A549 (cell line): ENCODE measurements around the gene TMEM144.

Source experiments
- CBX8 ChIP-seq: fragments of 200-600 bp; sonication (generic); IDR thresholded peaks from 2 replicates; pipeline ENCODE4 v1.6.1; 2016
- EP300 ChIP-seq, 2 experiments: fragments of >200 bp; sonication (Bioruptor Twin); formaldehyde crosslinking; IDR thresholded peaks; 2 replicates in 1 of 2; 3 replicates in 1 of 2; pipeline ENCODE4 v1.6.1; 2016 to 2017
- MAX ChIP-seq: IDR thresholded peaks from 2 replicates; pipeline ENCODE4 v1.6.1; 2012
- RAD21 ChIP-seq, 2 experiments: fragments of >200 bp in 1 of 2; sonication (Bioruptor Twin) in 1 of 2; formaldehyde crosslinking in 1 of 2; IDR thresholded peaks in 1 of 2; conservative IDR thresholded peaks in 1 of 2; 2 replicates in 1 of 2; 3 replicates in 1 of 2; pipeline ENCODE4 v1.6.1; 2012 to 2018; ENCODE audit warnings: inconsistent platforms in 1 of 2
- TF ChIP-seq, protein P1 (sequence below): fragments of 200-600 bp; sonication (generic); IDR thresholded peaks from 2 replicates; pipeline ENCODE4 v1.6.1; 2016; ENCODE audit warnings: antibody characterized with exemption, mild to moderate bottlenecking, moderate library complexity
- TF ChIP-seq, protein P2 (sequence below): fragments of 450-650 bp; IDR thresholded peaks from 2 replicates; pipeline ENCODE4 v1.6.1; 2014; ENCODE audit warnings: antibody characterized with exemption

DNA sequence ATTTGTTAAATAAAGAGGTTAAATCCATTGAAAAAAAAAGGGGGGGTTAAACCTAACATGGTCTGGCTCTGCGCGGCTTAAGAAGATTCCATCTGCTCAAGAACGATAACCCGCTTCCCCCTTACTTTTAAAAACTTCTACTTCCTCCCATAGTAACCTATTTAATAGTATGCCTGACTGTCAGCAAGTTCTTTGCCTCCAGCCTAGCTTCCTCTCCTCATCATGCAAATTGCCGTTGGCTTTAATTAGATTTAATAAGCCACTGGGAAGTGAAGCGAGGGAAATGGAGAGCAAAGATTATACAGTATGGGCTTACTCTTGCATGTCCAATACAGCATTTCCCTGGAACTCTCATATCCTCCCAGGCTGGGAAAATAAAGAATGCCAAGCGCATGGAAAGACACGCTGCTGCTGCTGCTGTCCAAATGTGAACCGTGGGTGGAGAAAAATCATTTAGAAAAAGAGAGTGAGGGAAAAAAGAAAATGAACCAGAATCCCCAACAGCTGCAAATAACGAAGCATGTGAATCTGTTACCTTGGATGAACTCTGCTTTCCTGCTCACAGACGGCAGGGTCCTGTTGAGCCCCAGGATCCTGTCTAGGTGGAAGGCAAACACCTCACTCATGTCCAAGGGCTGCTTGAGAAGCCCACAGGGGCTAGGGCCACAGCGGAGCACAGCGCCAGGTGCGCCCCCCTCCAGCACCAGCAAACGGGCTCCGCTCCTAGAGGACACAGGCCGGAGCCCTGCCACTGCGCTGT lies 40.2 kb upstream of the TMEM144 start:
- no peak for TF ChIP-seq MAX
- TF ChIP-seq, protein P1, sequence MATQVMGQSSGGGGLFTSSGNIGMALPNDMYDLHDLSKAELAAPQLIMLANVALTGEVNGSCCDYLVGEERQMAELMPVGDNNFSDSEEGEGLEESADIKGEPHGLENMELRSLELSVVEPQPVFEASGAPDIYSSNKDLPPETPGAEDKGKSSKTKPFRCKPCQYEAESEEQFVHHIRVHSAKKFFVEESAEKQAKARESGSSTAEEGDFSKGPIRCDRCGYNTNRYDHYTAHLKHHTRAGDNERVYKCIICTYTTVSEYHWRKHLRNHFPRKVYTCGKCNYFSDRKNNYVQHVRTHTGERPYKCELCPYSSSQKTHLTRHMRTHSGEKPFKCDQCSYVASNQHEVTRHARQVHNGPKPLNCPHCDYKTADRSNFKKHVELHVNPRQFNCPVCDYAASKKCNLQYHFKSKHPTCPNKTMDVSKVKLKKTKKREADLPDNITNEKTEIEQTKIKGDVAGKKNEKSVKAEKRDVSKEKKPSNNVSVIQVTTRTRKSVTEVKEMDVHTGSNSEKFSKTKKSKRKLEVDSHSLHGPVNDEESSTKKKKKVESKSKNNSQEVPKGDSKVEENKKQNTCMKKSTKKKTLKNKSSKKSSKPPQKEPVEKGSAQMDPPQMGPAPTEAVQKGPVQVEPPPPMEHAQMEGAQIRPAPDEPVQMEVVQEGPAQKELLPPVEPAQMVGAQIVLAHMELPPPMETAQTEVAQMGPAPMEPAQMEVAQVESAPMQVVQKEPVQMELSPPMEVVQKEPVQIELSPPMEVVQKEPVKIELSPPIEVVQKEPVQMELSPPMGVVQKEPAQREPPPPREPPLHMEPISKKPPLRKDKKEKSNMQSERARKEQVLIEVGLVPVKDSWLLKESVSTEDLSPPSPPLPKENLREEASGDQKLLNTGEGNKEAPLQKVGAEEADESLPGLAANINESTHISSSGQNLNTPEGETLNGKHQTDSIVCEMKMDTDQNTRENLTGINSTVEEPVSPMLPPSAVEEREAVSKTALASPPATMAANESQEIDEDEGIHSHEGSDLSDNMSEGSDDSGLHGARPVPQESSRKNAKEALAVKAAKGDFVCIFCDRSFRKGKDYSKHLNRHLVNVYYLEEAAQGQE, result no peak
- TF ChIP-seq CBX8, result no peak
- TF ChIP-seq, protein P2, sequence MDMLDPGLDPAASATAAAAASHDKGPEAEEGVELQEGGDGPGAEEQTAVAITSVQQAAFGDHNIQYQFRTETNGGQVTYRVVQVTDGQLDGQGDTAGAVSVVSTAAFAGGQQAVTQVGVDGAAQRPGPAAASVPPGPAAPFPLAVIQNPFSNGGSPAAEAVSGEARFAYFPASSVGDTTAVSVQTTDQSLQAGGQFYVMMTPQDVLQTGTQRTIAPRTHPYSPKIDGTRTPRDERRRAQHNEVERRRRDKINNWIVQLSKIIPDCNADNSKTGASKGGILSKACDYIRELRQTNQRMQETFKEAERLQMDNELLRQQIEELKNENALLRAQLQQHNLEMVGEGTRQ, result no peak
- TF ChIP-seq RAD21 (conservative IDR thresholded peaks at IDR 0.05 in 1 of 2, IDR thresholded peaks at IDR 0.05 in 1 of 2), result no peak
- no peak for TF ChIP-seq EP300 (IDR thresholded peaks at IDR 0.05)
